Measurements from ENCODE around the gene C3orf33.

C3orf33 gene

DNA sequence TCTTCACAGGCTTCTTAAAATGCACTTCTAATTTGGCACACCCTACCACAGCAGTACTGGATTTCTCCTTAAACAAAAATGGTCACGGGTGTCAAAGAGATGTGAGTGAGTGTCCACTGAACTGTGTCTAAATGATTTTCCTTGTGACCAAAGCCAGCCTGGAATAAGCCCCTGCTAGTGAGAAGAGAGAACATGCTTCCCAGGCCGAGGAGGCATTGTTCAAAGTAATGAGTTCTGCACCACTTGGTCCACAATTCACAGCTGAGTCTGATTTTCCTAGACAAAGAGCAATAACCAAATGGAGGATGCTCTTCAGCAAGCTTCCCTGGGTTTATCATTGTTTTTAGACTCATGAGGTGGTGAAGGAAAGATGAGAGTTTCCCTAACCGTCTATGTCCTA, 65.0 kb downstream of the C3orf33 start:
- DNase-seq = no peak

DNA sequence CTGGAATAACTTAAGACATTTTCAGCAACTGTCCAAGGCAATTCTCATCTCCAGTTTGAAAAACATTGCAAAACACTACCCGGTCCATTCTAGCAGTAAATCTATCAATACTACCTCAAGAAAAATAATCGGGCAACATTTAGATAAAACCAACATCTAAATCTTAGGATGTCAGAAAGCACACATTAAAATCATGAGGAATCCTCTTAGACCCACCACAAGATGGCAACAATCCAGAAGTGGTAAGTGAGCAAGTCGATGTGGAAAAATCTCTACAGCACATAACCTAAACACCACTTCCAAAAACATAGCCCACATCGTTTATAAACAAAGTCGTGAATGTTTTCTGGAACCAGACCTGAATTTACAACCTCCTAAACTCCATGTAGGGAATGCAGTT, 66.9 kb downstream of the C3orf33 start:
- DNase-seq = no peak

DNA sequence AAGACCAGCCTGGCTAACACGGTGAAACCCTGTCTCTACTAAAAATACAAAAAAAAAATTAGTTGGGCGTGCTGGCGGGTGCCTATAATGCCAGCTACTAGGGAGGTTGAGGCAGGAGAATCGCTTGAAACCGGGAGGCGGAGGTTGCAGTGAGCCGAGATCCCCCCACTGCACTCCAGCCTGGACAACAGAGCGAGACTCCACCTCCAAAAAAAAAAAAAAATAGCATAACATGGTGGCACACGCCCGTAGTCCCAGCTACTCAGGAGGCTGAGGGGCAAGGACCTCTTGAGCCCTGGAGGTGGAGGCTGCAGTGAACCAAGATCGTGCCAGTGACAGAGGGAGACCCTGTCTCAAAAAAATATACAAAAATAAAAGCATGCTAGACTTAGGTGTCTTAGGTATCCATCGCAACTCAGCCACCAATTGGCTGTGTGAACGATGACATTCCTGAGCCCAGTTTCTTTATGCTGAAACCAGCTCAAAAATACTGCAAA, 67.5 kb downstream of the C3orf33 start:
- no peak for DNase-seq

DNA sequence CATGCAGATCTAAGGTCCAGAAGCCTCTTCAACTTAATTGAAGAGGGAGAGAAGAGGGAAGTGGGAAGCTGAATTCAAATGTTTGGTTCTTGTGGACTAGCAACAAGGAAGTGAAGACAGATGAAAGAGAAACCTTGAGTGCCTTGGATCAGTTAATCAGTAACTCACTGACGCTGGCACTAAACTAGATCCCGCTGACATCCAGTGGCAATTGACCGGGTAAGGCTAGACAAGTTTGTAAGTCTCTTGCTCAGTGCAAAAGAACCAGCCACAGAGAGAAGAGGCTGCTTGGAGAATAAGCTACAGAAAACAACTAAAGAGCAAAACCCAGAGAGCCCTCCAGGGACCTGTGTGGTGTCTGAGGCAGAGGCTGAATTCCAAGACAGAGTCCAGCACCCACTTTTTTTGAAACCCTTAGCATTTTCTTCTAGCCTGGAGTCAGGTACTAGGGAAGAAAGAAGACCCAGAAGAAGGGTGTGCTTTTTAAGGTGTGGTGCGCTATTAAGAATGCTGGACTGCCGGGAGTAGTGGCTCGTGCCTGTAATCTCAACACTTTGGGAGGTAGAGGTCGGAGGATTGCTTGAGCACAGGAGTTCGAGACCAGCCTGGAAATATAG, 68.1 kb downstream of the C3orf33 start:
- no peak for DNase-seq

DNA sequence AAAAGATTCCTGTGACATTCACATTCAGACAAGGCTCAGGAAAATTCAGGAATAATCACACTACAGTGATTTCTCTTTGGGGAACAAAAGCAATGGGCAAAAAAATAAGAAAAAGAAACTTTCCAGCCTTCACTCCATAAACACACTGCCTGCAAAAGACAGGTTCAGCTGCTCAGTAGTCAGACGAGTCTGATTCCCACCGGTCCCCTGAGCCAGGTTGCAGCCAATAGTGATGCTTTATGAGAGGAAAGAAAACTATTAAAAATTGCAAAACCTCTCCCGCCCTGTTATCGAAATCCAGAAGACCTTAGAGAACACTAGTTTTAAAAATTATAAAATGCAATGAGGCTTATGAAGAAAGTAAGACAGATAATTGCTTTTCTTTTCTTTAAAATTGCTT, 69.7 kb downstream of the C3orf33 start:
- DNase-seq = no peak

DNA sequence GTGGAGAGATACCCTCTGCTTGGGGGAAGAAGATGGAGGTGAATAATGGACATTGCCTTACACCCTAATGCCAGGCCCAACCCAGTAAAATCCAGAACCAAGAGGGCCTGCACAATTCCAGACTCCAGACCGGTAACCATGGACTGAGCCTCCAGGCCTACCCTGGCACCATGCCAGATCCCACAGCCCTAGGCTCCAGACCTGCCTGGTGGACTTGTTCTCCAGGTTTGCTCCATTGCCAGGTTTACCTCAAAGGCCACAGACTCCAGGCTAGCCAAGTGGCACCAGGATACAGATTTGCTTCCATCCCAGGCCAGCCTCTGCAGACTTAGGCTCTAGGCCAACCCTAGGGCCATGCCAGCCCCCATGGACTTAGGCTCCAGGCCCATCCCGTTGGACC, 75.2 kb downstream of the C3orf33 start:
- no peak for DNase-seq

DNA sequence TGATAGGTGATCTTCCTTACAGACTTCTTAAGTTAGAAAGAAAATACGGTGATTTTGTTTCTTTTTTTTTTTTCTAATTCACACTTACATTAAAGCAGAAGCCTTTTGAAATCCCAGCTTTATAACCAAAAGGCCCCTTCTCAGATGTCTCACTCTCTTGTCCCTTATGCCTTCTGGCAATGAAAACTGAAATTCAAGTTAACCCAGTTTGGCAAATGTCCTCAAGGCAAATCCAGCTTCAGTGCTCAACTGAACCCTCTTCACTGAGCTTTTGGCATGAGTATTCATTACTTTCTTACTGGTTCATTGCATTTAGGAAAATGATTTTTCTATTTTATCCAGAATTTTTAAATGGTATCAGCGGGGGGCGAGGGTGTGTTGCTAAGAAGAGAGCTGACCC, 78.2 kb downstream of the C3orf33 start:
- DNase-seq = no peak

DNA sequence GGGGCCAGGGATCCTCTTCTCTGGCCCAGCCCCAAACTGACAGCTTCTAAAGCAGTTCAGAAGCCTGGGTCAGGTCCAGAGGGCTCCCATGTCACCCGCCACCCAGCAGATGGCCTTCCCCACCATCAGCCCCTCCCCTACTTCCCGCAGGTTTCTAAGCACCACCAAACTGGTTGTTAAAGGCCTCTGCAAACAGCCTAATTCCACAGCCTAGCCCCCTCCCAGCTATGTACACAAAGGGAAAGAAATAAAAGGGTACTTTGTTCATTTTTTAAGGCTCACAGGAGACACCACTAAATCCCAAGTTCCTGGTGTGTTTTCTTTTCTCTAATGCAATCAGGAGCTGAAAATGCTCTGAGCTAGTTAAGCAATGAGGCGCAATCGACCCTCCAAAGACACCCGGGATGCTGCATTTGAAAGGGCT, 91.8 kb downstream of the C3orf33 start:
- DNase-seq = no peak

Measured in bone marrow (tissue), 2 donors.